Kidney (tissue), 14 donors: ENCODE results near the gene OSBPL8. TPM values are rescaled to one million over a fixed set of nuclear protein-coding genes. Genes with fewer than 3 reads are reported as not detected.

ENCODE experiments used
- DNase-seq, 5 donors: peaks; one replicate each; pipeline ENCODE4 v3.0.0-alpha.2; 2013 to 2020
- FAIRE-seq: peaks from 2 replicates; lab custom pipeline; 2012; peaks lifted over from hg19 to GRCh38; lab: Jason Lieb, UNC
- H3K27ac ChIP-seq, 2 donors: one replicate each; pipeline ENCODE4 v1.7.0; 2013; ENCODE audit warnings: low read depth in 2 of 2, low read length in 2 of 2, inconsistent platforms in 1 of 2
- H3K27me3 ChIP-seq: one replicate; pipeline ENCODE4 v1.7.1; 2013; ENCODE audit warnings: low read length, inconsistent platforms; ENCODE audit not compliant: control insufficient read depth, insufficient read depth
- H3K36me3 ChIP-seq, 3 donors: one replicate each; pipeline versions ENCODE4 v1.7.0 to v1.7.1; 2013; ENCODE audit warnings: low read length in 3 of 3, control low read depth in 1 of 3, inconsistent platforms in 1 of 3; ENCODE audit not compliant: insufficient read depth in 3 of 3, control insufficient read depth in 2 of 3
- H3K4me1 ChIP-seq, 3 donors: one replicate each; pipeline versions ENCODE4 v1.7.0 to v1.7.1; 2013; ENCODE audit warnings: low read length in 3 of 3, inconsistent platforms in 1 of 3, low read depth in 1 of 3; ENCODE audit not compliant: control insufficient read depth in 2 of 3, insufficient read depth in 2 of 3
- H3K4me3 ChIP-seq, 3 donors: one replicate each; pipeline versions ENCODE4 v1.7.0 to v1.8.1; 2013; ENCODE audit warnings: low read length in 3 of 3, control low read depth in 1 of 3, inconsistent platforms in 1 of 3
- H3K9ac ChIP-seq, 3 donors: one replicate each; pipeline versions ENCODE4 v1.7.0 to v1.7.1; 2013; ENCODE audit warnings: low read length in 3 of 3, control low read depth in 1 of 3, inconsistent platforms in 1 of 3
- H3K9me3 ChIP-seq, 3 donors: one replicate each; pipeline versions ENCODE4 v1.7.0 to v1.7.1; 2013; ENCODE audit warnings: low read length in 3 of 3, control low read depth in 1 of 3, inconsistent platforms in 1 of 3; ENCODE audit not compliant: control insufficient read depth in 2 of 3, insufficient read depth in 1 of 3
- intact Hi-C: fragments of 100-400 bp; cut with DNase I; formaldehyde crosslinking; loops from one replicate; pipeline ENCODE4 v1.11.1; 2022
- polyA plus RNA-seq: library from polyadenylated mRNA; stranded (reverse); fragments of 350-450 nt; fragmentation: Illumina TruSeq; extraction: RNeasy Lipid Tissue Mini Kit (QIAGEN cat#74804); gene quantifications from one replicate; pipeline ENCODE4 v1.2.3, GENCODE V29; 2014; ENCODE audit warnings: low read depth, low replicate concordance; ENCODE audit not compliant: insufficient read depth
- total RNA-seq: library from RNA; stranded (reverse); fragmentation: NEBNext Ultra II Directional; extraction: Animal tissue kit (Norgen Biotek cat#: 25700); gene quantifications from one replicate; pipeline ENCODE4 v1.2.1, GENCODE V29; 2021
- TF ChIP-seq, protein P1 (sequence below): IDR thresholded peaks from 3 replicates; pipeline ENCODE4 v1.5.1; 2012; ENCODE audit warnings: mild to moderate bottlenecking, moderate library complexity, borderline replicate concordance; ENCODE audit not compliant: insufficient read depth; ENCODE audit errors: extremely low read depth
- donor health status: control.
- donor health status: control.
- donor health status: control.
- donor health status: control.
- donor health status: control.
- donor health status: DM: yes; HTN: yes; CAD: no.
- donor health status: Normal renal cell carcinoma (clear cell type).

Gene OSBPL8
- total and polyA plus RNA-seq, 2 donors from 2014 or later: 11.5 to 69.7 TPM

DNA sequence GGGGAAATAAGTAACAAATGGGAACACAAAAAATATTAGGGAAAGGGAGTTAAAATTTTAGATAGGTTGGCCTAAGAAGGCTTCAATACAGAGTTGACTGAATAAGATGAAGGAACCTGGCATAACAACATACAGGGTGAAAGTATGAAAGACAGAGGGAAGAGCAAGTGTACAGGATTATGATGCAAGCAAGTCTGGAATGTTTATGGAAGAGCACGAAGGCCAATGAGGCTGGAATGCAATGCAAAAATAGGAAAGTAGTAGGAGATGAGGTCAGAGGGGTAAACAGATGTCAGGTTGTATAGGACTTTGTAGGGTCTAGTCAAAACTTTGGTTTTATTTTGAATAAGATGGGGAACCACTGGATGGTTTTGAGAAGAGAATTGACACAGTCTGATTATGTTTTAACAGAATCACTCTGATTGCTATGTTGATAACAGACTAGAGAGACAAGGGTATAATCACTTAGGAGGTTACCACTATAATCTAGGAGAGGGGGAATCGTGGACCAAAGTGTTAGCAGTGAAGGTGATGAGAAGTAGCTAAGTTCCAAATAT lies 96.8 kb downstream of the OSBPL8 start:
- Histone ChIP-seq H3K9me3 (no peaks in the 10 kb centered on the region), H3K9ac (no peak overlapping the region), H3K4me3 (no peak overlapping the region), H3K27me3 (no peaks in the 10 kb centered on the region), H3K27ac (no peak overlapping the region), H3K4me1 (no peaks in the 10 kb centered on the region), H3K36me3 (no peaks in the 10 kb centered on the region)
- TF ChIP-seq, protein P1, sequence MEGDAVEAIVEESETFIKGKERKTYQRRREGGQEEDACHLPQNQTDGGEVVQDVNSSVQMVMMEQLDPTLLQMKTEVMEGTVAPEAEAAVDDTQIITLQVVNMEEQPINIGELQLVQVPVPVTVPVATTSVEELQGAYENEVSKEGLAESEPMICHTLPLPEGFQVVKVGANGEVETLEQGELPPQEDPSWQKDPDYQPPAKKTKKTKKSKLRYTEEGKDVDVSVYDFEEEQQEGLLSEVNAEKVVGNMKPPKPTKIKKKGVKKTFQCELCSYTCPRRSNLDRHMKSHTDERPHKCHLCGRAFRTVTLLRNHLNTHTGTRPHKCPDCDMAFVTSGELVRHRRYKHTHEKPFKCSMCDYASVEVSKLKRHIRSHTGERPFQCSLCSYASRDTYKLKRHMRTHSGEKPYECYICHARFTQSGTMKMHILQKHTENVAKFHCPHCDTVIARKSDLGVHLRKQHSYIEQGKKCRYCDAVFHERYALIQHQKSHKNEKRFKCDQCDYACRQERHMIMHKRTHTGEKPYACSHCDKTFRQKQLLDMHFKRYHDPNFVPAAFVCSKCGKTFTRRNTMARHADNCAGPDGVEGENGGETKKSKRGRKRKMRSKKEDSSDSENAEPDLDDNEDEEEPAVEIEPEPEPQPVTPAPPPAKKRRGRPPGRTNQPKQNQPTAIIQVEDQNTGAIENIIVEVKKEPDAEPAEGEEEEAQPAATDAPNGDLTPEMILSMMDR: no peak
- FAIRE-seq (no peak), DNase-seq (no peak)
- intact Hi-C loops: no loop called here

DNA sequence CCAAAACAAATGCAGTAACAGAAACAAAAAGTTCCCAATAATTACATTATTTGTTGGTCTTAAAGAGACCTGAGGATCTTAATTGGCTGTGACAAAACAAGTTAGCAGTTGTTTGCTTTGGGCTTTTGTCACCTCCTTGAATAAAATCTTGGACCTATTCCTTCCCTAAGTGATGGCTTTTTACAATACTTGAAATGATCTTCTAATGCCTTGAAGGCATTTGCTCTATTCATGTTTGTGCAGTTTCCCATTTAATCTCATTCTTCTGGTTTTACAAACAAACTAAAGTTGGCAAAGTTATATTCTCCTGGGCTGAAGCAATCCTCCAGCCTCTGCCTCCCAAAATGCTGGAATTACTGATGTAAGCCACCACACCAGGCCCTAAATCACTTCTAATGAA lies 98.8 kb downstream of the OSBPL8 start:
- intact Hi-C loops: no loop called here
- no peaks in the 10 kb centered on the region for H3K27me3 ChIP-seq
- H3K9me3 ChIP-seq: no peaks in the 10 kb centered on the region
- DNase-seq (no peak), FAIRE-seq (no peak)
- no peak overlapping the region for H3K9ac ChIP-seq
- H3K4me3 ChIP-seq: no peak overlapping the region
- no peaks in the 10 kb centered on the region for H3K36me3 ChIP-seq
- H3K27ac ChIP-seq: no peak overlapping the region
- TF ChIP-seq, protein P1: no peak
- H3K4me1 ChIP-seq: no peaks in the 10 kb centered on the region

DNA sequence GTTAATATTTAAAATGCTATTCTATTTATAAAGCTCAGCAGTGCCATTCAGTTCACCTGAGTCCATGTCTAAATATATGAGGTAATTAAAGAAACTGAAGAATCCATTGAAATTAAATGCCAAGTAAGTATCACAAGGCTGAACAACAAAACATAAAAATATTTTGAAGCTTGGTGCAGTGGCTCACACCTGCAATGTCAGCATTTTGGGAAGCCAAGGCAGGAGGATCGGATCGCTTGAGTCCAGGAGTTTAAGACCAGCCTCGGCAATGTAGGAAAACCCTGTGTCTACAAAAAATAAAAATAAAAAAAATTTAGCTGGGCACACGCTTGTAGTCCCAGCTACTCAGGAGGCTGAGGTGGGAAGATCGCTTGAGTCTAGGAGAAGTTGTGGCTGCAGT lies 101.8 kb downstream of the OSBPL8 start:
- H3K27me3 ChIP-seq: no peaks in the 10 kb centered on the region
- DNase-seq: no peak
- TF ChIP-seq, protein P1: no peak
- no peak overlapping the region for H3K4me3 ChIP-seq
- H3K36me3 ChIP-seq: no peaks in the 10 kb centered on the region
- H3K9me3 ChIP-seq: no peaks in the 10 kb centered on the region
- H3K9ac ChIP-seq: no peak overlapping the region
- no peaks in the 10 kb centered on the region for H3K4me1 ChIP-seq
- FAIRE-seq: no peak
- intact Hi-C loops: no loop called here
- no peak overlapping the region for H3K27ac ChIP-seq

DNA sequence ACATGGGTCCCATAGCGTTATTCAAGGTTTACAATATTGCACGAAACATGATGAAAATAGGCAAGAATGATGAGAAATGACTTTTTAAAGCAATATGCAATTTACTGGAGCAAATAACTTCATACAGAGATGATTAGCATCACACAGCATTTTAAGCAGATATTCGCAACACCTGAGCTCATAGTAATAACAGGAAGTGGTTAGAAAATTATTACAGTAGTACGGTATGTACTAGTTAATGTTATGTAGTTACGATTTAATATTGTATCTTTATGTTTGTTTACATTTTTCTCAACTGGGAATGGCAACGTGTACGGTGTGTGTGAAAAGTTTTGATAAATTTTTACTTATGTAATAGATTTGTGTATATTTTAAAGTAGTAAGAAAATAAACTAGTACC lies 102.6 kb downstream of the OSBPL8 start:
- H3K27me3 ChIP-seq: no peaks in the 10 kb centered on the region
- TF ChIP-seq, protein P1: no peak
- intact Hi-C loops: no loop called here

More for the DNA sequence above, 102.6 kb downstream of the OSBPL8 start:
- H3K9me3 ChIP-seq: no peaks in the 10 kb centered on the region
- H3K36me3 ChIP-seq: no peaks in the 10 kb centered on the region
- H3K27ac ChIP-seq: no peak overlapping the region
- FAIRE-seq (no peak), DNase-seq (no peak)
- H3K9ac ChIP-seq: no peak overlapping the region
- H3K4me3 ChIP-seq: no peak overlapping the region
- no peaks in the 10 kb centered on the region for H3K4me1 ChIP-seq
